Measurements from ENCODE around the gene S100A2.
"Not testable (repeated sequence)": the region's sequence is repeated elsewhere in the genome, so short reads cannot be mapped to it uniquely, and the experiment has no call there.

S100A2 gene

DNA sequence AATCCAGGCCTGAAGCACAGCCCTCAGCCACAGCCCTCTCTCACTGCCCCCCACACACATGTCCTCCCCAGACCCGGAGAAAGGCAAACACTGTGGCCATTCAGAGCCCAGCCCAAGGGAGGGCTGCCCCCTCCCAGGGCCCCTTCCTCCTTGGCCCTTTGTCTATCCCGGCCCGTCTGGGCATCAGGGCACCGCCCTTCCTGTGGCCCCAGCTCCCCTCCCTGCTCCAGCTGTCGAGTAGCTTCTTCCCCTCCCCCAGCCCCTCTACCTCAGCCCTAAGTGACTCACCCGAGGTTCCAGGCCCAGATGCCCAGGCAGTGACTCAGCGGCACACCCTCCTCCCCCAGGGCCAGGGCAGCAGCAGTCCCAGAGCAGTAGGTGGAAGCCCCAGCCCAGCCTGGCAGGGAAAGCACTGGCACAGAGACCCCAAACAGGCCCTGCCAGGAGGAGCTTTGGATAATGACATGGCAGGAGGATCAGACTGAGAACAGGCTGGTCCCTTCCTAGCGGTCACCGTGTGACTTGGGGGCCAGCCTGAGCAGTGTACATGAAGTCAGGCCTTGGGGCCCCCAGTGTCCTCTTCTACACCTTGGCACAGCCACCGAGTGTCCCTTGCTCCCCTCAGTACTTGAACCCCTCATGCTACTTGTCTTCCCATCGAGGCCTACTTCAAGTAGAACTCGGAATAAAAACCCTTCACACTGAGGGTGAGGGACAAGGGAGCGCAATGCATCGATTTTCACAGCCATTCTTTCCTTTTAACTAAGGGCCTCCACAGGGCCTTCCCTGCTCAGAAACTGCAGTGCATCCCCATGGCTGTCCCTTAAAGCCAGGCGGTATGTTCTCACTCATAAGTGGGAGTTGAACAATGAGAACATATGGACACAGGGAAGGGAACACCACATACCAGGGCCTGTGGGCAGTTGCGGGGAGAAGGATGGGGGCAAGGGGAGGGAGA is 1.0 kb upstream of the S100A2 start:
- Histone ChIP-seq H3K36me3 (ENCODE audit: control insufficient read depth, insufficient read depth, low read length) (no peaks in the 10 kb centered on the region), H3K9me3 (ENCODE audit: control insufficient read depth, insufficient read depth, low read length) (no peaks in the 10 kb centered on the region), H3K27me3 (ENCODE audit: control insufficient read depth, insufficient read depth, low read length) (no peaks in the 10 kb centered on the region), H3K27ac (ENCODE audit: low read length) (no peak overlapping the region), H3K4me3 (ENCODE audit: low read length) (no peak overlapping the region), H3K4me1 (ENCODE audit: control insufficient read depth, insufficient read depth, low read length) (peaks cover 17% of the 10 kb centered on the region)
- peak; percentile 74 for DNase-seq (ENCODE audit: low read depth, low spot score)
- no CpG with 5 or more reads among the region's 16 CpGs for WGBS (ENCODE audit: insufficient coverage, insufficient read length)

DNA sequence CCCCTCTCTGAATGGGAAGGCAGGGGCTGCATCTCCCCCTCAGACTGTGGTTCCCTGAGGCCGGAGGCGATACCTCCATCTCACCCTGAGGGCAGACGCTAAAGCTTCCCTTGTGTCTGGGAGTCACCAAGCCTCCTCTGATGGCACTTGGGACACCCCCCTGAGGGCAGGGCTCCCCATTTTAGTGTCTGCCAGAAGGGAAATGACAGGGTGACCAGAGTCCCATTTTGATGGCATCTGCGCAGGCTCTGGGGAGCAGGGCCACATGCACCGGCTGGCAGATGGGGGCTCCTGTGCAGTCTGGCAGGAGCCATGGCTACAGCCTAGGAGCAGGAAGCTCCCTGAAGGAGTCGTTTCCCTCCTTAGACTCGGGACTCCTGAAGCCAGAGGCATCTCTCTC is 1.7 kb downstream of the S100A2 start:
- no peak overlapping the region for H3K4me3 ChIP-seq (ENCODE audit: low read length)
- H3K27me3 ChIP-seq (ENCODE audit: control insufficient read depth, insufficient read depth, low read length) = no peaks in the 10 kb centered on the region
- H3K36me3 ChIP-seq (ENCODE audit: control insufficient read depth, insufficient read depth, low read length) = no peaks in the 10 kb centered on the region
- no peak for DNase-seq (ENCODE audit: low read depth, low spot score)
- no CpG with 5 or more reads among the region's 7 CpGs for WGBS (ENCODE audit: insufficient coverage, insufficient read length)
- H3K27ac ChIP-seq (ENCODE audit: low read length) = no peak overlapping the region
- no peaks in the 10 kb centered on the region for H3K9me3 ChIP-seq (ENCODE audit: control insufficient read depth, insufficient read depth, low read length)
- peaks cover 17% of the 10 kb centered on the region for H3K4me1 ChIP-seq (ENCODE audit: control insufficient read depth, insufficient read depth, low read length)

DNA sequence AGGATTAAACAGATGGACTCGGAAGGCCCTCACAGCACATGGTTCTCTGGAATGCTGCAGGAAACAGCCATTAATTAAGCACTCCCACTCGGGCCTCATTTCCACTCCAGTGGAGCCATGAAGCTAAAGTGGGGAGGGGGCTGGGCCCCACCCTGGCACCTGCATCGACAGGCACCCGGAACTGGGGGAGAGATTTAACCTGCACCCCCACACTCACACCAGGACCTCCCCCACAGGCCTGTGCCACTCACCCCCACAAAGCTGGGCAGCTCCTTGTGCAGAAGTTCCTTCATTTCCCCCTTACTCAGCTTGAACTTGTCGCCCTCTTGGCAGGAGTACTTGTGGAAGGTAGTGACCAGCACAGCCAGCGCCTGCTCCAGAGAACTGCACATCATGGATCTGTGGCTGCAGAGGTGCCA is 2.2 kb downstream of the S100A2 start:
- Histone ChIP-seq H3K4me3 (ENCODE audit: low read length) (no peak overlapping the region), H3K27me3 (ENCODE audit: control insufficient read depth, insufficient read depth, low read length) (no peaks in the 10 kb centered on the region), H3K9me3 (ENCODE audit: control insufficient read depth, insufficient read depth, low read length) (no peaks in the 10 kb centered on the region), H3K36me3 (ENCODE audit: control insufficient read depth, insufficient read depth, low read length) (no peaks in the 10 kb centered on the region), H3K4me1 (ENCODE audit: control insufficient read depth, insufficient read depth, low read length) (peaks cover 17% of the 10 kb centered on the region), H3K27ac (ENCODE audit: low read length) (no peak overlapping the region)
- DNase-seq (ENCODE audit: low read depth, low spot score) = no peak
- WGBS (ENCODE audit: insufficient coverage, insufficient read length) = no CpG with 5 or more reads among the region's 6 CpGs

DNA sequence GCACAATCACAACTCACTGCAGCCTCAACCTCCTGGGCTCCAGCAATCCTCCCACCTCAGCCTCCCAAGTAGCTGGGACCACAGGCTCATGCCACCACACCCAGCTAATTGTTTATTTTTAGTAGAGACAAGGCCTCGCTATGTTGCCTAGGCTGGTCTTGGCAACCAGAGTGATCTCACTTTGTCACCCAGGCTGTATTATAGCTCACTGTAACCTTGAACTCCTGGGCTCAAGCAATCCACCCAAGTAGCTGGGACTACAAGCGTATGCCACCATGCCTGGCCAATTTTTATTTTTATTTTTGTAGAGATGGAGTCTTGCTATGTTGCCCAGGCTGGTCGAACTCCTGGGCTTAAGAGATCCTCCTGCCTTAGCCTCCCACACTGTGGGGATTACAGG is 3.6 kb downstream of the S100A2 start:
- not testable (repeated sequence) for H3K9me3 ChIP-seq (ENCODE audit: control insufficient read depth, insufficient read depth, low read length); H3K36me3 ChIP-seq (ENCODE audit: control insufficient read depth, insufficient read depth, low read length); H3K4me3 ChIP-seq (ENCODE audit: low read length); DNase-seq (ENCODE audit: low read depth, low spot score); H3K27ac ChIP-seq (ENCODE audit: low read length); H3K27me3 ChIP-seq (ENCODE audit: control insufficient read depth, insufficient read depth, low read length); H3K4me1 ChIP-seq (ENCODE audit: control insufficient read depth, insufficient read depth, low read length)
- WGBS (ENCODE audit: insufficient coverage, insufficient read length) = no CpG with 5 or more reads among the region's 3 CpGs

DNA sequence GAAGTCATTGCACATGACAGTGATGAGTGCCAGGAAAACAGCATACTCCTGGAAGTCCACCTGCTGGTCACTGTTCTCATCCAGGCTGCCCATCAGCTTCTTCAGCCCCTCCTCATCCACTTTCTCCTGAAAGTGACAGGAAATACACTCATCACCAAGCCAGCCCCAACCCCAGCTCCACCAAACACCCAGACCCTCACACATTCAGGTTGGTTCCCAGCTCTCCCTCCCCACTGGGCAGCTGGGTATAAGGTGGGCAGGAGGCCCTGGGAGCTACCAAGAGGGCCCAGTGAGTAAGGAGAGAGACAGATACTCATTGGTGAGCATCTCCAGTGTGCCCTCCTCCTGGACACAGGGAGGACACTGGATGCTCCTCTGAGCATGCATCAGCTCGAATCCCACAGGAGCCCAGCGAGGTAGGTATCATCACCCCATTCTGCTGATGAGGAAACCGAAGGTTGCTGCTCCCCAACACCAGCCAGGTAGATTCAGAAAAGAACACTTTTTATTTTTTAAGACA is 4.1 kb downstream of the S100A2 start:
- no CpG with 5 or more reads among the region's 3 CpGs for WGBS (ENCODE audit: insufficient coverage, insufficient read length)
- peaks cover 6% of the 10 kb centered on the region for H3K4me1 ChIP-seq (ENCODE audit: control insufficient read depth, insufficient read depth, low read length)
- no peak for DNase-seq (ENCODE audit: low read depth, low spot score)

DNA sequence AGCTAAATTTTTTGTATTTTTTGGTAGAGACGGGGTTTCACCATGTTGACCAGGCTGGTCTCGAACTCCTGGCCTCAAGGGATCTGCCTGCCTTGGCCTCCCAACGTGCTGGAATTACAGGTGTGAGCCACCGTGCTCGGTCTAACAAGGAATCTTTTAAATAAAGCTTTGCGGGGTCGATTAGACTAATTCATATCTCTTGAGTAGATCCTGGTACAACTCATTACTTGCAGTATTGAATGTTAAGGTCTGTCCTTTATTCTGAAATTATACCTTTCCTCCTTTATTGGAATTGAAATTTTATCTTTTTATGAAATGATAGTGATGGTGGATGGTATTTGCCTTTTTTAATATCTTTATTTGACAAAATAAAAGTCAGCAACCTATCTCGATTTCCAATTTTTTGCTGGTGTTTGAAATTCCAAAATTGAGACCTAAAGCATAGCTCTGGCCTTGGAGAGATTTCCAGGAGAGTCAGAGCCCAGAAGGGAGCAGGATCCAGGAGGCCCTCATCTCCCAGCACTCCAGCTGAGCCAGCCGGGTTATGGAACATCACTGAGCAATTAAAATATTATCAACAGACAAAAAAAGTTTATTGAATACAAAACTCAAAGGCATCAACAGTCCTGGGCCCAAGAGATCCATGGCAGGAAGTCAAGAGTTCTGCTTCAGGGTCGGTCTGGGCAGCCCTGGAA is 4.7 kb downstream of the S100A2 start:
- Histone ChIP-seq H3K27ac (ENCODE audit: low read length) (no peak overlapping the region), H3K9me3 (ENCODE audit: control insufficient read depth, insufficient read depth, low read length) (no peaks in the 10 kb centered on the region), H3K4me1 (ENCODE audit: control insufficient read depth, insufficient read depth, low read length) (peaks cover 4% of the 10 kb centered on the region; the same call in 1 of the 2 replicates), H3K27me3 (ENCODE audit: control insufficient read depth, insufficient read depth, low read length) (no peaks in the 10 kb centered on the region), H3K36me3 (ENCODE audit: control insufficient read depth, insufficient read depth, low read length) (no peaks in the 10 kb centered on the region), H3K4me3 (ENCODE audit: low read length) (no peak overlapping the region)
- no CpG with 5 or more reads among the region's 10 CpGs for WGBS (ENCODE audit: insufficient coverage, insufficient read length)
- DNase-seq (ENCODE audit: low read depth, low spot score) = no peak

More for the DNA sequence above, 4.1 kb downstream of the S100A2 start:
- Histone ChIP-seq H3K4me3 (ENCODE audit: low read length) (no peak overlapping the region), H3K9me3 (ENCODE audit: control insufficient read depth, insufficient read depth, low read length) (no peaks in the 10 kb centered on the region), H3K27ac (ENCODE audit: low read length) (no peak overlapping the region), H3K36me3 (ENCODE audit: control insufficient read depth, insufficient read depth, low read length) (no peaks in the 10 kb centered on the region), H3K27me3 (ENCODE audit: control insufficient read depth, insufficient read depth, low read length) (no peaks in the 10 kb centered on the region)

DNA sequence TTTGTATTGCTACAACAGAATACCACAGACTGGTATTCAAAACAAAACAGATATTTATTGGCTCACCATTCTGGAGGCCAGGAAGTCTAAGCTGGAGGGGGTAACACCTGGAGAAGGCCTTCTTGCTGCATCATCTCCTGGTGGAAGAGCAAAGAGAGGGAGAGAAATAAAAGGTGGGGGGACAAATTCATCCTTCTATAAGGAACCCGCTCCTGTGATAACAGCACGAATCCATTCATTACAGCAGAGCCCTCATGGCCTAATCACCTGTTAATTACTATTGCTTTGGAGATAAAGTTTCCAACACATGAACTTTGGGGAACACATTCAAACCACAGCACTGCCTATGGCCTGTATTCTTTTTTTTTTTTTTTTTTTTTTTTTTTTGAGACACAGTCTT is 5.4 kb downstream of the S100A2 start:
- H3K27me3 ChIP-seq (ENCODE audit: control insufficient read depth, insufficient read depth, low read length) = no peaks in the 10 kb centered on the region
- no peak for DNase-seq (ENCODE audit: low read depth, low spot score)
- no CpG with 5 or more reads among the region's 2 CpGs for WGBS (ENCODE audit: insufficient coverage, insufficient read length)
- no peaks in the 10 kb centered on the region for H3K9me3 ChIP-seq (ENCODE audit: control insufficient read depth, insufficient read depth, low read length)
- H3K4me3 ChIP-seq (ENCODE audit: low read length) = no peak overlapping the region
- no peak overlapping the region for H3K27ac ChIP-seq (ENCODE audit: low read length)
- H3K36me3 ChIP-seq (ENCODE audit: control insufficient read depth, insufficient read depth, low read length) = no peaks in the 10 kb centered on the region
- peaks cover under 1% of the 10 kb centered on the region; the same call in 1 of the 2 replicates for H3K4me1 ChIP-seq (ENCODE audit: control insufficient read depth, insufficient read depth, low read length)

DNA sequence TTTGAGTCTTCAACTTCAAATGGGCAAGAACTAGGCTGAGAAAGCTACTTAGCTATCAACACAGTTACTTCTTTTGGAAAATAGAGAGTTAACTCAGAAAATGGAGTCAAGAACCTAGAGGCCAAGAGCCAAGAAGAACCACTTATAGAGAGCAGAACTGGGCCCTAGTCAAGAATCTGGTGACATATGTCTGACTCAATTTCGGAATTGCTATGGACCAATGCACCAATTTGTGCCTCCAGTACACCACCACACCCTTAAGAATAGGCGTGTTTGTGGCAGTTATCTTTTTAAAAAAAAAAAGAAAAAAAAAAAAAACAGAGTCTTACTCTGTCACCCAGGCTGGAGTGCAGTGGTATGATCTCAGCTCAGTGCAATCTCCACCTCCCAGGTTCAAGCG is 7.8 kb downstream of the S100A2 start:
- no peak overlapping the region for H3K4me3 ChIP-seq (ENCODE audit: low read length)
- H3K9me3 ChIP-seq (ENCODE audit: control insufficient read depth, insufficient read depth, low read length) = no peaks in the 10 kb centered on the region
- no CpG with 5 or more reads among the region's 3 CpGs for WGBS (ENCODE audit: insufficient coverage, insufficient read length)
- H3K27ac ChIP-seq (ENCODE audit: low read length) = no peak overlapping the region
- no peaks in the 10 kb centered on the region for H3K4me1 ChIP-seq (ENCODE audit: control insufficient read depth, insufficient read depth, low read length)
- H3K27me3 ChIP-seq (ENCODE audit: control insufficient read depth, insufficient read depth, low read length) = no peaks in the 10 kb centered on the region
- DNase-seq (ENCODE audit: low read depth, low spot score) = no peak
- no peaks in the 10 kb centered on the region for H3K36me3 ChIP-seq (ENCODE audit: control insufficient read depth, insufficient read depth, low read length)

DNA sequence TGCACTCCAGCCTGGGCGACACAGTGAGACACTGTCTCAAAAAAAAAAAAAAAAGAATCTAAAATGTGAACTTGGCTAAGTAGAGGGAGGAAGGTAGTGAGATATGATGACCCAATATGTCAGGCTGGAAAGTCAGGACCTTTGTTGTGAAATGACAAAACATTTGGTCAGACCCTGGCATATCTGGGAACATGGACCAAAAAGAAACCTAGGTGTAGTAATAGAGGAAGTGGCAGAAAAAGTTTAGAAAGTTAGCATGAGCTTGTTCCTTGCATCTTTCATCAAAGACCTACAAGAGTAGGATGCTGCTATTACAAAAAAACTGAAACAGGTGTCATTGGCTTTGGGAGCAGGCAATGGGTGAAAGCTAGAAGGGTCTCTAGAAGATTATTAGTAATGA is 9.3 kb downstream of the S100A2 start:
- Histone ChIP-seq H3K27me3 (ENCODE audit: control insufficient read depth, insufficient read depth, low read length) (no peaks in the 10 kb centered on the region), H3K9me3 (ENCODE audit: control insufficient read depth, insufficient read depth, low read length) (no peaks in the 10 kb centered on the region), H3K4me1 (ENCODE audit: control insufficient read depth, insufficient read depth, low read length) (no peaks in the 10 kb centered on the region), H3K4me3 (ENCODE audit: low read length) (no peak overlapping the region), H3K36me3 (ENCODE audit: control insufficient read depth, insufficient read depth, low read length) (no peaks in the 10 kb centered on the region), H3K27ac (ENCODE audit: low read length) (no peak overlapping the region)
- no CpG with 5 or more reads among the region's 1 CpG for whole genome bisulfite sequencing (ENCODE audit: insufficient coverage, insufficient read length)
- no peak for DNase-seq (ENCODE audit: low read depth, low spot score)

DNA sequence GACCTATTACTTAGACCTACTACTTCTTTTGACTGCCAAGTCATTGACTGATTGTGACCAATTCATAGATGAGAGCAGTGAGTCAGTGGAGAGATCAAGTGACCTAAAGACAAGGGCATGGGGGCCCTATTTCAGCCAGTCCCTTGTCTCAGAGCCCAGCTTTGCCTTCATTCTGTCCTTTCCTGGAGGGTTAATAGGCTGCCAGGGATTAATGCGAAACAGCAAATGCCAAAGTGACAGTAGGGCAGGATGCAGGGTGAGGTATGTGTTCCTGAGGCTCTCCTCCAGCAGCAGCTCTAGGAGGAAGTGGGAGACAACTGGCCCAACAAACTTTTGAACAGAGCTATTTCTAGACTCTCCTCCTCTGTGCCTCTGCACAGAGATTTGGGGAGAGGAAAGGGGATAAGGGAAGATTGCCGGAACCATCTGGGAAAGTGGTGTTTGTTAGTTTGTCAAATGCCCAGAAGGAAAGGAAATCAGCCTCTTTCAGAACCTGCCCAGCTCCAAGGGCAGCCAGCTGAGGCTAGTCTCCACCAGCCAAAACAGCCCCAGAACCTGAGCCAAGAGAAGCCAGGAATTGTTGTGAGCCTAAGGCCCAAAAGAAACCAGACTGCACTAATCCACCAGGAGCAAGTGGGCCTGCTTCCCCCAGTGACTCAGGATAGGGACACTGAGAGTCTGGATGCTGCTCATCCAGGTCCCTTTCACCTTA is 11.7 kb downstream of the S100A2 start:
- Histone ChIP-seq H3K4me1 (ENCODE audit: control insufficient read depth, insufficient read depth, low read length) (no peaks in the 10 kb centered on the region), H3K4me3 (ENCODE audit: low read length) (no peak overlapping the region), H3K9me3 (ENCODE audit: control insufficient read depth, insufficient read depth, low read length) (no peaks in the 10 kb centered on the region), H3K27ac (ENCODE audit: low read length) (no peak overlapping the region), H3K36me3 (ENCODE audit: control insufficient read depth, insufficient read depth, low read length) (no peaks in the 10 kb centered on the region), H3K27me3 (ENCODE audit: control insufficient read depth, insufficient read depth, low read length) (no peaks in the 10 kb centered on the region)
- WGBS (ENCODE audit: insufficient coverage, insufficient read length) = no CpG with 5 or more reads among the region's 2 CpGs
- DNase-seq (ENCODE audit: low read depth, low spot score) = no peak
